Aorta (tissue), 5 donors: Measurements from ENCODE around the gene NUP210. TPM values are rescaled to one million over a fixed set of nuclear protein-coding genes. Genes with fewer than 3 reads are reported as not detected.
A peak's percentile ranks its signal among the peaks of the same experiment; 100 is the strongest.

ENCODE experiments used
- ATAC-seq: fragments of 200-7000 bp; cut with Tn5 transposase; one replicate; pipeline ENCODE4 v1.9.1; 2022; ENCODE audit warnings: moderate library complexity; ENCODE audit not compliant: low FRiP score
- DNase-seq, 2 donors: peaks; one replicate each; pipeline ENCODE4 v3.0.0-alpha.2; 2020
- H3K27ac ChIP-seq, 2 donors: one replicate each; pipeline ENCODE4 v1.5.1; 2013; ENCODE audit warnings: low read length in 2 of 2, mild to moderate bottlenecking in 2 of 2, moderate library complexity in 2 of 2, control low read depth in 1 of 2, inconsistent platforms in 1 of 2, low read depth in 1 of 2
- H3K27me3 ChIP-seq, 2 donors: one replicate each; pipeline ENCODE4 v1.6.1; 2013; ENCODE audit warnings: control low read depth in 1 of 2, low read length in 1 of 2, mild to moderate bottlenecking in 1 of 2, moderate library complexity in 1 of 2; ENCODE audit not compliant: insufficient read depth in 2 of 2, control insufficient read depth in 1 of 2
- H3K36me3 ChIP-seq, 2 donors: one replicate each; pipeline ENCODE4 v1.6.1; 2013; ENCODE audit warnings: control low read depth in 1 of 2, low read length in 1 of 2, mild to moderate bottlenecking in 1 of 2; ENCODE audit not compliant: insufficient read depth in 2 of 2, control insufficient read depth in 1 of 2
- H3K4me1 ChIP-seq, 2 donors: one replicate each; pipeline ENCODE4 v1.6.1; 2013; ENCODE audit warnings: low read length in 2 of 2, control low read depth in 1 of 2, mild to moderate bottlenecking in 1 of 2, moderate library complexity in 1 of 2; ENCODE audit not compliant: insufficient read depth in 2 of 2, control insufficient read depth in 1 of 2
- H3K4me3 ChIP-seq, 2 donors: one replicate each; pipeline ENCODE4 v1.5.1; 2013; ENCODE audit warnings: low read length in 2 of 2, control low read depth in 1 of 2, mild to moderate bottlenecking in 1 of 2
- H3K9me3 ChIP-seq: one replicate; pipeline ENCODE4 v1.6.1; 2013; ENCODE audit warnings: mild to moderate bottlenecking, low read length; ENCODE audit not compliant: control insufficient read depth
- WGBS, 2 donors: extraction: QIAGEN DNeasy Blood & Tissue Kit; methylation state at CpG; one replicate each; pipeline ENCODE4 v1.1.7; 2013; 5-methylcytosine and 5-hydroxymethylcytosine counted together
- intact Hi-C, 2 donors: fragments of 100-400 bp; cut with DNase I; formaldehyde crosslinking; loops; one replicate each; pipeline versions ENCODE4 v1.14.2 to v1.15.0; 2022
- polyA plus RNA-seq, 2 donors: library from polyadenylated mRNA; stranded (reverse); fragments of 200-250 nt; gene quantifications; one replicate each; pipeline ENCODE4 v1.2.3, GENCODE V29; 2013
- total RNA-seq, 2 donors: library from RNA; stranded (reverse); fragmentation: NEBNext Ultra II Directional; extraction: Animal tissue kit (Norgen Biotek cat#: 25700); gene quantifications; one replicate each; pipeline ENCODE4 v1.2.1, GENCODE V29; 2021
- donor health status: healthy with polysubstance abuse.
- donor health status: Bipolar disorder and iron deficiency.
- donor health status: DM: no; HTN: no; CAD: no.
- donor health status: DM: no; HTN: no; CAD: no.
- donor health status: DM: yes; HTN: yes; CAD: no.

Gene NUP210
- total and polyA plus RNA-seq, 4 donors, result 0.49 to 4.8 (median 1.7) TPM

DNA sequence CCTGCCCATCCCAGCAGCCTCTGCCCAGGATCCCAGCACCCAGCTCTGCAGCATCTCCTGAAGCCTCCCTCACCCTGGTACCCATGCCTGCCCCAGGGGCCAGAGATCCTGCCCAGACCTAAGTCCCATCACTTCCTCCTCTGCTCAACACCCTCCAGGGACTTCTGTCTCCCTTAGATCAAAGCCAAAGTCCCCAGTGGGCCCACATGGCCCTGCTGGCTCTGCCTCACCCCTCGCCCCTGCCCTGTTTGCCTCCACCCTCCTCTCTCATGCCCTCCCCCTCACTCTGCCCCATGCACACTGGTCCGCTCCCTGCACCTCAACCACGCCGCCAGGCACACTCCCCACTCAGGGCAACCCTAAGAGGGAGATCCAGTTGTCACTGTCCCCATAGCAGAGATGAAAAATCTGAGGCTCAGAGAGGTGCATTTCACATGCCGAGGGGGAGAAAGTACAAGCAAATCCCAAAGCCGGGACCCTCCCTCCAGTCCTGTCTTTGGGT is 146.5 kb downstream of the NUP210 start:
- ATAC-seq (no peak), DNase-seq (peak; percentile 35 to 36)
- WGBS, 2 donors, result 79 to 92% methylated on average over 6 of the region's 6 CpGs
- H3K4me1 ChIP-seq, result no peaks in the 10 kb centered on the region
- no peaks in the 10 kb centered on the region for H3K27me3 ChIP-seq
- H3K36me3 ChIP-seq, result no peaks in the 10 kb centered on the region
- H3K9me3 ChIP-seq, result peaks cover 1% of the 10 kb centered on the region
- H3K27ac ChIP-seq, result no peak overlapping the region
- intact Hi-C loops, result no loop called here
- H3K4me3 ChIP-seq, result no peak overlapping the region

- H3K9me3 ChIP-seq, result peaks cover 1% of the 10 kb centered on the region
- H3K4me1 ChIP-seq, result no peaks in the 10 kb centered on the region
- no peaks in the 10 kb centered on the region for H3K36me3 ChIP-seq
- intact Hi-C loops, result no loop called here
- H3K27me3 ChIP-seq, result no peaks in the 10 kb centered on the region
- H3K4me3 ChIP-seq, result no peak overlapping the region
- ATAC-seq (no peak), DNase-seq (peak; percentile 9 to 57)
- H3K27ac ChIP-seq, result no peak overlapping the region
- 60 to 65% methylated on average over 9 to 10 of the region's 10 CpGs for WGBS, 2 donors
Observed at GRCh38 chr3:13272831-13273603, 147.1 kb downstream of the NUP210 start.

- Histone ChIP-seq H3K4me3 (no peak overlapping the region), H3K27me3 (no peaks in the 10 kb centered on the region), H3K27ac (no peak overlapping the region), H3K4me1 (no peaks in the 10 kb centered on the region), H3K36me3 (no peaks in the 10 kb centered on the region), H3K9me3 (peaks cover 1% of the 10 kb centered on the region)
- peak; percentile 11 to 12 for DNase-seq
- WGBS, 2 donors, result 92 to 94% methylated on average over 5 of the region's 5 CpGs
- ATAC-seq, result no peak
- intact Hi-C loops, result no loop called here
Observed at GRCh38 chr3:13269711-13270378, 150.3 kb downstream of the NUP210 start.

DNA sequence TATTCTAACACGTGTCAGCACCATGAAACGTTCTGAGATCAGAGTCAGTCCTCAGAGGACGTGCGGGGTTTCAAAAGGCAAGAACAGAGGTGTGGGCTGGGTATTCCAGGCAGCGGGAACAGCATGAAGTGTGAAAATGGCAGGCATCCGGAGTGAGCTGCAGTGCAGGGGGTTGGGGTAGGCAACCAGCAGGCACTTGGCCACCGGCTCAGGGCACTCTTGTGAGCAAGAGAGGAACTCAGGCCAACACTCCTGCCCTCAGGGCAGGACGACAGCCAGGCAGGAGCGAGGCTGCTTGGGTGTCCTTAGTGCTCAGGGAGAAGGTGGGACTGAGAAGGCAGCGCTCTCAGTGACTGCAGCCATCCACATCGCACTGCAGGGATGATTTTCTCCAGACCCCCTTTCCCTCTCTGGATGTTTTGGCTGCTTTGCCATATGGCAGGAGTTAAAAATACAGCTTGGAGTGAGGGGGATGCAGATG is 151.1 kb downstream of the NUP210 start:
- no peaks in the 10 kb centered on the region for H3K4me1 ChIP-seq
- H3K27me3 ChIP-seq, result no peaks in the 10 kb centered on the region
- H3K27ac ChIP-seq, result no peak overlapping the region
- DNase-seq (peak; percentile 26 to 41), ATAC-seq (no peak)
- intact Hi-C loops, result no loop called here
- peaks cover 1% of the 10 kb centered on the region for H3K9me3 ChIP-seq
- 35 to 41% methylated on average over 11 of the region's 11 CpGs for WGBS, 2 donors
- H3K36me3 ChIP-seq, result no peaks in the 10 kb centered on the region
- no peak overlapping the region for H3K4me3 ChIP-seq

DNA sequence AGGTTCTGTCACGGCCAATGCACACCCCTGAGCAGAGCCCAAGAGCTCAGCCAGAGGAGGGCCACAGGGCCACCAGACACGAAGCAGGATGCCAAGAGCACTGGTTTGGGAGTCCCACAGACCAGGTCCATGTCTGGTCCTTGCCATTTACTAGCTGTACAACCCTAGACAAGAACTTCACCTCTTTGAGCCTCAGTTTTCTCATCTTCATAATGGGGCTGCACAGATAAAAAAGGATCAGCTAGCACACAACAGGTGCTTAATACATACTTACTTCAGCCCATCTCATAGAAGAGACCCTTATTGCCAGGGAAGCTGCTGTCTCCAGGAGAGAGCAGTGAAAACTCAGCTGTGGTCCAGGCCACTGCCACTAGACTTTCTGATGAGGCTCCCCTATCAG is 152.0 kb downstream of the NUP210 start:
- H3K27me3 ChIP-seq, result no peaks in the 10 kb centered on the region
- H3K4me1 ChIP-seq, result no peaks in the 10 kb centered on the region
- intact Hi-C loops, result no loop called here
- peak in 1 of 2 donors; percentile 51 for DNase-seq
- 86 to 90% methylated on average over 2 of the region's 2 CpGs for WGBS, 2 donors
- H3K27ac ChIP-seq, result no peak overlapping the region
- H3K36me3 ChIP-seq, result no peaks in the 10 kb centered on the region
- H3K9me3 ChIP-seq, result peaks cover 1% of the 10 kb centered on the region
- H3K4me3 ChIP-seq, result no peak overlapping the region
- ATAC-seq, result no peak

GRCh38 chr3:13266651-13267362 is 153.3 kb downstream of the NUP210 start:
- Histone ChIP-seq H3K9me3 (peaks cover 1% of the 10 kb centered on the region), H3K27ac (no peak overlapping the region), H3K4me3 (no peak overlapping the region), H3K4me1 (no peaks in the 10 kb centered on the region), H3K36me3 (no peaks in the 10 kb centered on the region), H3K27me3 (no peaks in the 10 kb centered on the region)
- WGBS, 2 donors, result 81 to 83% methylated on average over 14 of the region's 14 CpGs
- intact Hi-C loops, result no loop called here
- DNase-seq, result peak; percentile 20 to 49
- no peak for ATAC-seq

Other genes with a start within 250 kb of the NUP210 start
- gene HDAC11, start 60.0 kb upstream of the NUP210 start, total RNA-seq, result 10 to 100 TPM; 16.8 to 19.9 TPM
- 10 to 100 TPM; 18.9 to 22.2 TPM for gene HDAC11, start 60.0 kb upstream of the NUP210 start, polyA plus RNA-seq
- 100 to 1,000 TPM; 117 to 494 TPM for gene FBLN2, start 128.8 kb upstream of the NUP210 start, total RNA-seq
- 10 to 100 TPM; 16.7 to 19.9 TPM for gene FBLN2, start 128.8 kb upstream of the NUP210 start, polyA plus RNA-seq